OCI-LY1 (cell line): Measurements from ENCODE around the gene PDE6G.

Experiments used
- EZH2 ChIP-seq: fragments of 200-600 bp; sonication (generic), shearing (Covaris generic); IDR thresholded peaks from 2 replicates; pipeline ENCODE4 v1.8.0; 2017; ENCODE audit warnings: borderline replicate concordance, mixed run types, mild to moderate bottlenecking, antibody characterized with exemption, low read length, moderate library complexity, mixed read lengths
- TF ChIP-seq, protein P1 (sequence below): fragments of 200-600 bp; sonication (generic), shearing (Covaris generic); IDR thresholded peaks from 2 replicates; pipeline ENCODE4 v1.5.1; 2017; ENCODE audit warnings: mild to moderate bottlenecking, antibody characterized with exemption, low read length, moderate library complexity, mixed read lengths

DNA sequence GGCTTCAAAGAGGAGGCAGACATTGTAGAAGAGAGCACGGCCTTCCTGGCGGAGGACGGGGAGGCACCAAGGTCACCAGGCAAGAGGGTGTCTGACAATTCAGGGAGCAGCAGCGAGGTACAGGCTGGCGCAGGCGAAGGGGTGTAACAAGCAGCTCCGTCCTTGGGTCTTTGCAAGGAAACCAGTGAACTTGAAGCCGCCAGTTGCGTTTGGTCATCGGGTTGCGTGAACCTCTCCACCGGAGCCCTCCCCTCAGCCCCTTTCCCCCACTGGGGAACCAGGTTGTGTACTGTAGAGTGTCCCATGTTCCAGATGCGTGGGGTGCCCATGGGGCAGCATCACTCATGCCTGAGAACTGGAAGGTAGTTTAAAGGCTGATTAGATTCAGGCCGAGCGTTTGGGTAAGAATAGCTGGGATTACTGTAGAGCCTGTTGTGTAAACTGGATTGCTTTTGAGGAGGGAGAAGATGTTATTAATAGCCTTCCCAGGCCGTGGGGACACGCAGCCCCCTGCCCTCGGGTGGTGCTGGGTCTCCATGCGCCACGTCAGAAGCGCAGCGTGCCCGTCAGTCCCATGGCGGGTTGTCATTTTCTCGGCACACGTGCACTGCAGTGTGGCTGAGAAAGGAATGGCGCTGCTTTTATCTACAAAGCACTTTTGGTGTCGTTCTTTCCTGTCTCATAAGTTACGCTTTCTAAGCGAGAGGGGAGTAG, 49.3 kb upstream of the PDE6G start:
- TF ChIP-seq, protein P1, sequence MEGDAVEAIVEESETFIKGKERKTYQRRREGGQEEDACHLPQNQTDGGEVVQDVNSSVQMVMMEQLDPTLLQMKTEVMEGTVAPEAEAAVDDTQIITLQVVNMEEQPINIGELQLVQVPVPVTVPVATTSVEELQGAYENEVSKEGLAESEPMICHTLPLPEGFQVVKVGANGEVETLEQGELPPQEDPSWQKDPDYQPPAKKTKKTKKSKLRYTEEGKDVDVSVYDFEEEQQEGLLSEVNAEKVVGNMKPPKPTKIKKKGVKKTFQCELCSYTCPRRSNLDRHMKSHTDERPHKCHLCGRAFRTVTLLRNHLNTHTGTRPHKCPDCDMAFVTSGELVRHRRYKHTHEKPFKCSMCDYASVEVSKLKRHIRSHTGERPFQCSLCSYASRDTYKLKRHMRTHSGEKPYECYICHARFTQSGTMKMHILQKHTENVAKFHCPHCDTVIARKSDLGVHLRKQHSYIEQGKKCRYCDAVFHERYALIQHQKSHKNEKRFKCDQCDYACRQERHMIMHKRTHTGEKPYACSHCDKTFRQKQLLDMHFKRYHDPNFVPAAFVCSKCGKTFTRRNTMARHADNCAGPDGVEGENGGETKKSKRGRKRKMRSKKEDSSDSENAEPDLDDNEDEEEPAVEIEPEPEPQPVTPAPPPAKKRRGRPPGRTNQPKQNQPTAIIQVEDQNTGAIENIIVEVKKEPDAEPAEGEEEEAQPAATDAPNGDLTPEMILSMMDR, result no peak
- TF ChIP-seq EZH2, result no peak
